Bronchial epithelial cell (primary cell): ENCODE results near the gene TPPP3. TPM values are rescaled to one million over a fixed set of nuclear protein-coding genes. Genes with fewer than 3 reads are reported as not detected.

Experiments used
- DNase-seq: peaks from one replicate; pipeline ENCODE4 v3.0.0-alpha.2; 2010; ENCODE audit warnings: low read depth
- FAIRE-seq: peaks from 2 replicates; lab custom pipeline; 2011; peaks lifted over from hg19 to GRCh38; lab: Jason Lieb, UNC
- H3K27me3 ChIP-seq: 2 replicates; pipeline ENCODE4 v1.5.1; 2011; ENCODE audit warnings: low read length; ENCODE audit not compliant: control insufficient read depth, insufficient read depth
- H3K36me3 ChIP-seq: 2 replicates; pipeline ENCODE4 v1.5.1; 2011; ENCODE audit warnings: low read length; ENCODE audit not compliant: control insufficient read depth, insufficient read depth
- H3K4me3 ChIP-seq: 2 replicates; pipeline ENCODE4 v1.5.1; 2011; ENCODE audit warnings: mild to moderate bottlenecking, low read depth, low read length, control low read depth
- CTCF ChIP-seq: IDR thresholded peaks from 2 replicates; pipeline ENCODE4 v1.5.1; 2011; ENCODE audit warnings: mild to moderate bottlenecking, moderate library complexity, low read length, control low read depth, inconsistent platforms; ENCODE audit not compliant: insufficient read depth, severe bottlenecking
- total RNA-seq: library from RNA; depleted of rRNA; stranded (reverse); fragments of >200 nt; gene quantifications from 2 replicates; pipeline ENCODE4 v1.2.1, GENCODE V29; 2014

TPPP3 gene
- total RNA-seq, 1 donor from 2014 or later: not detected

- H3K36me3 ChIP-seq: peaks cover 17% of the 10 kb centered on the region
- no peaks in the 10 kb centered on the region for H3K27me3 ChIP-seq
- TF ChIP-seq CTCF: no peak
- H3K4me3 ChIP-seq: no peak overlapping the region
- DNase-seq (no peak), FAIRE-seq (no peak)
These were observed 44.9 kb upstream of the TPPP3 start for GRCh38 chr16:67438098-67438791.

GRCh38 chr16:67437513-67437912 lies 44.2 kb upstream of the TPPP3 start:
- H3K27me3 ChIP-seq: no peaks in the 10 kb centered on the region
- H3K36me3 ChIP-seq: peaks cover 15% of the 10 kb centered on the region
- TF ChIP-seq CTCF: no peak
- H3K4me3 ChIP-seq: no peak overlapping the region
- DNase-seq (no peak), FAIRE-seq (no peak)

GRCh38 chr16:67436640-67437193 lies 43.4 kb upstream of the TPPP3 start:
- TF ChIP-seq CTCF: no peak
- Histone ChIP-seq H3K27me3 (no peaks in the 10 kb centered on the region), H3K36me3 (peaks cover 15% of the 10 kb centered on the region), H3K4me3 (no peak overlapping the region)
- no peak for DNase-seq
- no peak for FAIRE-seq

GRCh38 chr16:67435758-67436164 lies 42.5 kb upstream of the TPPP3 start:
- no peak overlapping the region for H3K4me3 ChIP-seq
- DNase-seq (no peak), FAIRE-seq (no peak)
- peaks cover 14% of the 10 kb centered on the region for H3K36me3 ChIP-seq
- H3K27me3 ChIP-seq: no peaks in the 10 kb centered on the region
- TF ChIP-seq CTCF: no peak

- no peaks in the 10 kb centered on the region for H3K27me3 ChIP-seq
- TF ChIP-seq CTCF: no peak
- peaks cover 4% of the 10 kb centered on the region for H3K36me3 ChIP-seq
- DNase-seq (no peak), FAIRE-seq (no peak)
- no peak overlapping the region for H3K4me3 ChIP-seq
These were observed 39.9 kb upstream of the TPPP3 start for GRCh38 chr16:67433131-67433719.
